Ishikawa (cell line): ENCODE results near the gene CRYGA.

Experiments used
- CEBPB ChIP-seq: IDR thresholded peaks from 2 replicates; pipeline ENCODE4 v1.6.1; 2012
- CREB1 ChIP-seq: IDR thresholded peaks from 2 replicates; pipeline ENCODE4 v1.6.1; 2012; ENCODE audit warnings: low read depth
- EGR1 ChIP-seq: IDR thresholded peaks from 2 replicates; pipeline ENCODE4 v1.6.1; 2012
- EP300 ChIP-seq: IDR thresholded peaks from 2 replicates; pipeline ENCODE4 v1.6.1; 2012; ENCODE audit warnings: borderline replicate concordance
- FOXM1 ChIP-seq: IDR thresholded peaks from 2 replicates; pipeline ENCODE4 v1.6.1; 2012; ENCODE audit warnings: low read depth, borderline replicate concordance
- NFIC ChIP-seq: IDR thresholded peaks from 2 replicates; pipeline ENCODE4 v1.6.1; 2012
- RAD21 ChIP-seq: IDR thresholded peaks from 2 replicates; pipeline ENCODE4 v1.6.1; 2012; ENCODE audit warnings: low read depth
- REST ChIP-seq: IDR thresholded peaks from 2 replicates; pipeline ENCODE4 v1.6.1; 2012; ENCODE audit warnings: low read depth, mild to moderate bottlenecking
- TAF1 ChIP-seq: IDR thresholded peaks from 2 replicates; pipeline ENCODE4 v1.6.1; 2012; ENCODE audit warnings: low read depth, mild to moderate bottlenecking
- TCF12 ChIP-seq: IDR thresholded peaks from 2 replicates; pipeline ENCODE4 v1.6.1; 2012; ENCODE audit warnings: low read depth
- TEAD4 ChIP-seq: IDR thresholded peaks from 2 replicates; pipeline ENCODE4 v1.6.1; 2012
- YY1 ChIP-seq: IDR thresholded peaks from 2 replicates; pipeline ENCODE4 v1.6.1; 2012; ENCODE audit warnings: low read depth
- ZBTB7A ChIP-seq: IDR thresholded peaks from 2 replicates; pipeline ENCODE4 v1.6.1; 2012; ENCODE audit warnings: low read depth
- TF ChIP-seq, protein P1 (sequence below): IDR thresholded peaks from 2 replicates; pipeline ENCODE4 v1.6.1; 2012
- TF ChIP-seq, protein P2 (sequence below): IDR thresholded peaks from 2 replicates; pipeline ENCODE4 v1.6.1; 2012

Gene CRYGA

GRCh38 chr2:208136716-208137094 lies 26.7 kb downstream of the CRYGA start:
- TF ChIP-seq ZBTB7A (no peak), NFIC (no peak), TAF1 (no peak), EGR1 (no peak), FOXM1 (no peak), CEBPB (no peak), YY1 (no peak), TCF12 (no peak), REST (no peak), TEAD4 (no peak), RAD21 (no peak), EP300 (no peak), CREB1 (no peak)
- TF ChIP-seq, protein P1, sequence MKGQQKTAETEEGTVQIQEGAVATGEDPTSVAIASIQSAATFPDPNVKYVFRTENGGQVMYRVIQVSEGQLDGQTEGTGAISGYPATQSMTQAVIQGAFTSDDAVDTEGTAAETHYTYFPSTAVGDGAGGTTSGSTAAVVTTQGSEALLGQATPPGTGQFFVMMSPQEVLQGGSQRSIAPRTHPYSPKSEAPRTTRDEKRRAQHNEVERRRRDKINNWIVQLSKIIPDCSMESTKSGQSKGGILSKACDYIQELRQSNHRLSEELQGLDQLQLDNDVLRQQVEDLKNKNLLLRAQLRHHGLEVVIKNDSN, result no peak
- TF ChIP-seq, protein P2, sequence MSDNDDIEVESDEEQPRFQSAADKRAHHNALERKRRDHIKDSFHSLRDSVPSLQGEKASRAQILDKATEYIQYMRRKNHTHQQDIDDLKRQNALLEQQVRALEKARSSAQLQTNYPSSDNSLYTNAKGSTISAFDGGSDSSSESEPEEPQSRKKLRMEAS, result no peak

DNA sequence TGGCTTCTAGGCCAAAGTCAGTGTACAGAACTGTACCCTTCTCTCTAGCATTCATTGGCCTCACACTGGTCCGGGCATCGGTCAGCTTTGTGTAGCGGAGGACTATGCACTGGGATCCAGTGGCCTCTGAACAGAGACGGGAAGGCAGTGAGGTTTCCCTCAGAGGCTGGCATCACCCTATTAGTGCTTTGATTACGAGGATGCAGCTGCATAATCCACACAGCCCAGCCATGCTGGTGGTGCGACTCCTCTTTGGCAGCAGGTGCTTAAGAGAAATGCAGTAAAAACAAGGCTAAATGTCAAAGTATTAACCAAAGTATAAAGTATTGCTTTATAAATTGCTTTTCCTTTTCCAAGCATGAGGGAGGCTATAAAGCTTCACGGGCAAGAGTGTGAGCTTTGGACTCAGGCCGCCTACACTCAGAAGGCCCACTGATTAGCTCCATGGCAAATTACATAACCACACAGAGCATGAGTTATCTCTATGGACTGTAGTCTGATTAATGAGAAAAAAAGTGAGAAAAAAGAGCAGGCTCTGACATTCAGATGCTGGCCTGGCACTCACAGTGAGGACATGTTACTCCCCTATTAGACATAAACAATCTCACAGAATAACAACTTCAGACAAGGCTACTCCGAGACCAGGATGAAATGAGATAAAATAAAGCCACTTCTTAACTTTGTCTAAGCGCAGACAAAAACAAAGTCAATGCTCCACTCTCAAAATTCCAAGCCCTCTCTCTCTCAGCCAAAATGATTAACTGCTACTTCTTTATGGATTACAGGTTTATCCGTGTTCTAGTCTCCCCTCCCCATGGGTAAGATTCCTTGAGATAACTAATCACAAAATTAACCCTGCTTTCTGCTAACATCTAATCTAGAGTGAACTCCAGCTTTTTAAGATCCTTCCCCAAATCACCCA lies 27.3 kb downstream of the CRYGA start:
- TF ChIP-seq CREB1 (no peak), TAF1 (no peak), TCF12 (no peak), NFIC (no peak), FOXM1 (no peak), CEBPB (no peak), YY1 (no peak), ZBTB7A (no peak), EGR1 (no peak), TEAD4 (no peak)
- TF ChIP-seq, protein P1, result no peak

- no peak for TF ChIP-seq EP300
- no peak for TF ChIP-seq TCF12
Observed at GRCh38 chr2:208134928-208135586, 28.3 kb downstream of the CRYGA start.

DNA sequence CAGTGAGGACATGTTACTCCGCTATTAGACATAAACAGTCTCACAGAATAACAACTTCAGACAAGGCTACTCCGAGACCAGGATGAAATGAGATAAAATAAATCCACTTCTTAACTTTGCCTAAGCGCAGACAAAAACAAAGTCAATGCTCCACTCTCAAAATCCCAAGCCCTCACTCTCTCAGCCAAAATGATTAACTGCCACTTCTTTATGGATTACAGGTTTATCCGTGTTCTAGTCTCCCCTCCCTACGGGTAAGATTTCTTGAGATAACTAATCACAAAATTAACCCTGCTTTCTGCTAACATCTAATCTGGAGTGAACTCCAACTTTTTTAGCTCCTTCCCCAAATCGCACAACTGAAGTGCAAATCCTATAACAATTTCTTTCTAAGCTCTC lies 32.7 kb downstream of the CRYGA start:
- no peak for TF ChIP-seq ZBTB7A
- no peak for TF ChIP-seq NFIC
- no peak for TF ChIP-seq TAF1
- TF ChIP-seq REST, result no peak
- TF ChIP-seq TEAD4, result no peak
- TF ChIP-seq CEBPB, result no peak
- no peak for TF ChIP-seq YY1
- TF ChIP-seq, protein P1, result no peak
- TF ChIP-seq EGR1, result no peak
- no peak for TF ChIP-seq EP300
- TF ChIP-seq TCF12, result no peak
- no peak for TF ChIP-seq FOXM1
- no peak for TF ChIP-seq CREB1
- TF ChIP-seq RAD21, result no peak
- TF ChIP-seq, protein P2, result no peak

DNA sequence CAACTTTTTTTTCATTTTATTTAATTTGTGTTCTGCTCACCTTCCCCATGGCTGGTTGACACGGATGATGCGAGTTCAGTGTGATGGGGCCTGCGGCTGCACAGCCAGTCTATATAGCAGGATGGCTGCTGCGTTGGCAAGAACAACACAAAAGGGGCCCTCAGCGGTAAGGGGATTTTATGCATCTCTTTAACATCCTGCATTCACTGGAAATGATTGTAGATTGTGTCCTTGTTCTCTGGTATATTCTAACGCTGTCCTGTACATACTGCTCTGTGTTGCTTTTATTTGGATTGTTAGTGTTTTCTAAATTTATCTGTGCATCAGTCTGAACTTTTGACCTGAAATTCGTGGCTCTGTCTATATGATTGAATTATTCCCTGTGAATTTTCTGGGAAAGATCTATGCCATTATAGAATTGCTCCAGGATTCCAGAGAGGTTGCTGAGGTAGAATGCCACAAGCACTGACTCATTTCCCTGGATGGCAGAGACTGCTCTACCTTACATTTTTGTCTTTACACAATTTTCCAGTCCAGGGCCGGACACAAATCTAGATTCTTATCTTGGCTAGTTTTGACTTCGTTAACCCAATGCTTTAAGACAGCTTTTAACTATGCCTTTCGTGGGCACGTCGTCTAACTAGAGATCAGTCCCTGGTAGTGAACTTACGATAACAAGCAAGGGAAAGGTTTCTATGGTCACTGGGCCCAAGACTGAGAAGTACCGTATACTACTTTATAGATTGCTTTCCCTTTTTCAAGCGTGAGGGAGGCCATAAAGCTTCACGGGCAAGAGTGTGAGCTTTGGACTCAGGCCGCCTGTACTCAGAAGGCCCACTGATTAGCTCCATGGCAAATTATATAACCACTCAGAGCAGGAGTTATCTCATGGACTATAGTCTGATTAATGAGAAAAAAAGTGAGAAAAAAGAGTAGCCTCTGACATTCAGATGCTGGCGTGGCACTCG lies 33.4 kb downstream of the CRYGA start, which contains the start of gene CRYGC:
TSS of gene CRYGC (minus strand) at position 85 of the 968 bp plus-strand sequence. CDS start at position 49, 36 bp downstream.
- TF ChIP-seq, protein P2, result no peak
- TF ChIP-seq TEAD4, result no peak
- no peak for TF ChIP-seq NFIC
- no peak for TF ChIP-seq YY1
- TF ChIP-seq RAD21, result no peak
- no peak for TF ChIP-seq CREB1
- TF ChIP-seq FOXM1, result no peak
- TF ChIP-seq EGR1, result no peak
- TF ChIP-seq ZBTB7A, result no peak
- TF ChIP-seq, protein P1, result no peak
- TF ChIP-seq REST, result no peak
- TF ChIP-seq CEBPB, result no peak
- no peak for TF ChIP-seq EP300
- TF ChIP-seq TAF1, result no peak
